ENCODE data around the gene HSD11B2.

DNA sequence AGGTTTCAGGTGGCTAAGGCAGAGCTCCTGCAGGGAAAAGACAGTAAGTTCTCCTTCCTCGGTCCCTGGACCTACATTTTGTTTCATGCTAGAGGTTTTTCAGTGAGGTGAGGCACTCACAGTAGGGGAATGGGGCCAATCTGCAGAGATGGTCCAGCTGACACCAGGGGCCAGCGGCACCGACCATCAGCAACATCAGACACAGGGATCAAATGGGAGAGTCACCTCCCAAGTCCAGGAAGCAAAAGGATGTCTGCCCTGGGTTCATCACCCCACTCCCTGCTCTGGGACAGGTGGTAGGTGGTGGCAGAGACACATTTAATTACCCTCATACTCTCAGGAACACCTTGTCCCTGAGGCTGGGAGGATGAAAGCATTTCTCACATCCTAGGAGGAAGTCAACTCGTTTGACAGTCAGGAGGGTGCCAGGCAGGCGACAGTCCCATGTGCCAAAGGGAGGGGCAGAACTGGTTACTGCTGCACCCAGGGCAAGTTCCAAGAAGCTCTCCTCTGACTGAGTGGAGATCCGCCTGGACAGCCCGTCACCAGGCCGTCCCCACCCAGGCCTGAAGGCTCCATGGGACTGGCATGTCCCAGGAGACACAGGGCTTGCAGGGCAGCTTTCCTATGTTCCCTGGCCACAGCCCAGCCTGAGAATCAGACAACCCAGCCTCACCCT is 30.8 kb downstream of the HSD11B2 start:
- no peak for TF ChIP-seq CEBPB (IDR thresholded peaks at IDR 0.05; ENCODE audit: low read depth)
- no peak for TF ChIP-seq RAD21 (IDR thresholded peaks at IDR 0.05; ENCODE audit: low read depth)
- TF ChIP-seq, protein P1, sequence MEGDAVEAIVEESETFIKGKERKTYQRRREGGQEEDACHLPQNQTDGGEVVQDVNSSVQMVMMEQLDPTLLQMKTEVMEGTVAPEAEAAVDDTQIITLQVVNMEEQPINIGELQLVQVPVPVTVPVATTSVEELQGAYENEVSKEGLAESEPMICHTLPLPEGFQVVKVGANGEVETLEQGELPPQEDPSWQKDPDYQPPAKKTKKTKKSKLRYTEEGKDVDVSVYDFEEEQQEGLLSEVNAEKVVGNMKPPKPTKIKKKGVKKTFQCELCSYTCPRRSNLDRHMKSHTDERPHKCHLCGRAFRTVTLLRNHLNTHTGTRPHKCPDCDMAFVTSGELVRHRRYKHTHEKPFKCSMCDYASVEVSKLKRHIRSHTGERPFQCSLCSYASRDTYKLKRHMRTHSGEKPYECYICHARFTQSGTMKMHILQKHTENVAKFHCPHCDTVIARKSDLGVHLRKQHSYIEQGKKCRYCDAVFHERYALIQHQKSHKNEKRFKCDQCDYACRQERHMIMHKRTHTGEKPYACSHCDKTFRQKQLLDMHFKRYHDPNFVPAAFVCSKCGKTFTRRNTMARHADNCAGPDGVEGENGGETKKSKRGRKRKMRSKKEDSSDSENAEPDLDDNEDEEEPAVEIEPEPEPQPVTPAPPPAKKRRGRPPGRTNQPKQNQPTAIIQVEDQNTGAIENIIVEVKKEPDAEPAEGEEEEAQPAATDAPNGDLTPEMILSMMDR (IDR thresholded peaks at IDR 0.05 in 2 of 3, conservative IDR thresholded peaks at IDR 0.05 in 1 of 3; ENCODE audit: borderline replicate concordance in 1 of 3, insufficient read depth in 1 of 3, low read depth in 2 of 3, low read length in 2 of 3): no peak
- no peak for TF ChIP-seq SP1 (IDR thresholded peaks at IDR 0.05; ENCODE audit: low read depth)
- no peak for TF ChIP-seq EZH2 (IDR thresholded peaks at IDR 0.05)
- no peak for TF ChIP-seq EGR1 (IDR thresholded peaks at IDR 0.05; ENCODE audit: low read depth)

All from HCT116 (cell line).